HG03460 (cell line): ENCODE results near the gene MAPKAPK3.

Experiments used
- ATAC-seq: cut with Tn5 transposase; IDR thresholded peaks from one replicate; pipeline ENCODE4 v1.9.1; 2021; ENCODE audit not compliant: unreplicated experiment

Gene MAPKAPK3

GRCh38 chr3:50587373-50587772 lies 29.6 kb upstream of the MAPKAPK3 start:
- ATAC-seq = no peak

GRCh38 chr3:50587806-50588758 lies 28.9 kb upstream of the MAPKAPK3 start:
- no peak for ATAC-seq

GRCh38 chr3:50588759-50589433 lies 28.1 kb upstream of the MAPKAPK3 start:
- no peak for ATAC-seq

- ATAC-seq = peak; percentile 5
These were observed 25.7 kb upstream of the MAPKAPK3 start for GRCh38 chr3:50591196-50591741.

- no peak for ATAC-seq
These were observed 24.4 kb upstream of the MAPKAPK3 start for GRCh38 chr3:50592568-50592967.

- ATAC-seq = no peak
These were observed 22.6 kb upstream of the MAPKAPK3 start for GRCh38 chr3:50594253-50594785.

GRCh38 chr3:50599115-50599715 lies 17.7 kb upstream of the MAPKAPK3 start:
- ATAC-seq = no peak

- ATAC-seq = no peak
These were observed 17.2 kb upstream of the MAPKAPK3 start for GRCh38 chr3:50599716-50600118.

- no peak for ATAC-seq
These were observed 16.7 kb upstream of the MAPKAPK3 start for GRCh38 chr3:50600141-50600753.

- ATAC-seq = peak; percentile 69
These were observed 15.9 kb upstream of the MAPKAPK3 start for GRCh38 chr3:50600841-50601591.

GRCh38 chr3:50602595-50603191 lies 14.3 kb upstream of the MAPKAPK3 start:
- no peak for ATAC-seq

GRCh38 chr3:50603261-50604109 lies 13.5 kb upstream of the MAPKAPK3 start:
- no peak for ATAC-seq

- no peak for ATAC-seq
These were observed 12.8 kb upstream of the MAPKAPK3 start for GRCh38 chr3:50604110-50604621.

- no peak for ATAC-seq
These were observed 12.0 kb upstream of the MAPKAPK3 start for GRCh38 chr3:50604628-50605588.

GRCh38 chr3:50605901-50606326 lies 11.0 kb upstream of the MAPKAPK3 start:
- no peak for ATAC-seq

- ATAC-seq = no peak
These were observed 10.4 kb upstream of the MAPKAPK3 start for GRCh38 chr3:50606596-50606995.
